H1 (cell line): Measurements from ENCODE around the gene RARB. TPM values are rescaled to one million over a fixed set of nuclear protein-coding genes. Genes with fewer than 3 reads are reported as not detected.

ENCODE experiments used
- CTCF ChIA-PET: fragments of 300-600 bp; sonication (Branson Sonifier 250); formaldehyde crosslinking; loops from one replicate; lab custom pipeline; 2021; ENCODE audit not compliant: partially characterized antibody; lab: Charles Lee
- POLR2A ChIA-PET: fragments of 300-600 bp; sonication (Branson Sonifier 250); formaldehyde crosslinking; loops from one replicate; lab custom pipeline; 2021; ENCODE audit warnings: inconsistent platforms; ENCODE audit not compliant: partially characterized antibody; lab: Charles Lee
- DNase-seq, 2 experiments: peaks; one replicate each; pipeline versions ENCODE4 v3.0.0 to v3.0.0-alpha.2; 2010 to 2022; ENCODE audit warnings: low spot score in 2 of 2, low read depth in 1 of 2, mixed read lengths in 1 of 2
- FAIRE-seq: peaks from 2 replicates; lab custom pipeline; 2011; peaks lifted over from hg19 to GRCh38; lab: Jason Lieb, UNC
- H2AFZ ChIP-seq: 2 replicates; pipeline ENCODE4 v1.8.1; 2012; ENCODE audit warnings: low read length, inconsistent platforms
- H2AK5ac ChIP-seq: 2 replicates; pipeline ENCODE4 v1.6.1; 2013; ENCODE audit warnings: low read depth, low read length
- H2BK120ac ChIP-seq: replicated peaks from 2 replicates; pipeline ENCODE3; 2013; ENCODE audit warnings: low read depth, low read length, inconsistent platforms
- H2BK12ac ChIP-seq: 2 replicates; pipeline ENCODE4 v1.6.1; 2013; ENCODE audit warnings: low read depth, low read length
- H2BK15ac ChIP-seq: 2 replicates; pipeline ENCODE4 v1.6.1; 2013; ENCODE audit warnings: low read length
- H2BK20ac ChIP-seq: 2 replicates; pipeline ENCODE4 v1.6.1; 2013; ENCODE audit warnings: low read length
- H2BK5ac ChIP-seq: 2 replicates; pipeline ENCODE4 v1.6.1; 2013; ENCODE audit warnings: low read depth, low read length
- H3K14ac ChIP-seq: 2 replicates; pipeline ENCODE4 v1.6.1; 2013; ENCODE audit warnings: inconsistent platforms; ENCODE audit not compliant: insufficient read length
- H3K18ac ChIP-seq: 2 replicates; pipeline ENCODE4 v1.6.1; 2013; ENCODE audit warnings: low read length; ENCODE audit errors: extremely low read depth
- H3K23ac ChIP-seq: 2 replicates; pipeline ENCODE4 v1.6.1; 2013; ENCODE audit warnings: inconsistent platforms; ENCODE audit not compliant: insufficient read length
- H3K23me2 ChIP-seq: 2 replicates; pipeline ENCODE4 v1.6.1; 2013; ENCODE audit warnings: low read depth, low read length
- H3K27ac ChIP-seq: 2 replicates; pipeline ENCODE4 v1.6.1; 2011; ENCODE audit warnings: low read depth, low read length, inconsistent platforms
- H3K27me3 ChIP-seq, 4 experiments: replicated peaks in 1 of 4; 1 replicate in 1 of 4; 2 replicates in 3 of 4; pipeline versions ENCODE4 v1.6.1 to v1.8.1; 2011 to 2013; ENCODE audit warnings: low read length in 3 of 4, mild to moderate bottlenecking in 3 of 4, inconsistent platforms in 2 of 4, mixed read lengths in 2 of 4, moderate library complexity in 1 of 4; ENCODE audit not compliant: control insufficient read depth in 3 of 4, insufficient read depth in 3 of 4; ENCODE audit errors: extremely low read depth in 1 of 4
- H3K36me3 ChIP-seq, 4 experiments: 2 replicates each; pipeline versions ENCODE4 v1.6.1 to v1.8.1; 2011 to 2013; ENCODE audit warnings: mild to moderate bottlenecking in 4 of 4, low read length in 3 of 4, moderate library complexity in 2 of 4, control low read depth in 1 of 4, inconsistent platforms in 1 of 4; ENCODE audit not compliant: insufficient read depth in 4 of 4, control insufficient read depth in 2 of 4
- H3K4ac ChIP-seq: replicated peaks from 2 replicates; pipeline ENCODE3; 2013; ENCODE audit warnings: low read length, low read depth, mixed read lengths, inconsistent platforms; ENCODE audit not compliant: insufficient read length
- H3K4me1 ChIP-seq, 4 experiments: replicated peaks in 1 of 4; 1 replicate in 1 of 4; 2 replicates in 3 of 4; pipeline versions ENCODE4 v1.6.1 to v1.8.1; 2011 to 2013; ENCODE audit warnings: low read length in 3 of 4, inconsistent platforms in 2 of 4, mixed read lengths in 1 of 4; ENCODE audit not compliant: insufficient read depth in 4 of 4, control insufficient read depth in 3 of 4
- H3K4me2 ChIP-seq, 2 experiments: 2 replicates each; pipeline versions ENCODE4 v1.6.1 to v1.8.1; 2011 to 2013; ENCODE audit warnings: low read depth in 2 of 2, low read length in 2 of 2, control low read depth in 1 of 2, inconsistent platforms in 1 of 2, mild to moderate bottlenecking in 1 of 2; ENCODE audit not compliant: insufficient read depth in 1 of 2
- H3K4me3 ChIP-seq, 4 experiments: fragments of 200-600, 300-600 bp in 1 of 4; sonication (generic), shearing (Covaris generic), sonication (Bioruptor Twin) in 1 of 4; 2 replicates each; pipeline versions ENCODE4 v1.5.1 to v1.8.1; 2011 to 2016; ENCODE audit warnings: low read length in 4 of 4, low read depth in 3 of 4, control low read depth in 2 of 4, inconsistent platforms in 2 of 4, mild to moderate bottlenecking in 2 of 4, mixed read lengths in 1 of 4, moderate library complexity in 1 of 4; ENCODE audit not compliant: insufficient read depth in 2 of 4; ENCODE audit errors: extremely low read depth in 1 of 4
- H3K56ac ChIP-seq: replicated peaks from 2 replicates; pipeline ENCODE3; 2013; ENCODE audit warnings: low read depth, mild to moderate bottlenecking, mixed read lengths, low read length, inconsistent platforms; ENCODE audit not compliant: insufficient read length
- H3K79me1 ChIP-seq: 2 replicates; pipeline ENCODE4 v1.6.1; 2013; ENCODE audit warnings: low read depth, low read length, control low read depth
- H3K79me2 ChIP-seq, 2 experiments: 2 replicates each; pipeline versions ENCODE4 v1.6.1 to v1.8.1; 2012 to 2013; ENCODE audit warnings: low read length in 2 of 2, mild to moderate bottlenecking in 2 of 2, inconsistent platforms in 1 of 2; ENCODE audit not compliant: insufficient read depth in 2 of 2, control insufficient read depth in 1 of 2
- H3K9ac ChIP-seq, 4 experiments: replicated peaks in 1 of 4; 1 replicate in 1 of 4; 2 replicates in 3 of 4; pipeline versions ENCODE4 v1.6.1 to v1.8.1; 2011 to 2013; ENCODE audit warnings: low read depth in 3 of 4, low read length in 3 of 4, control low read depth in 2 of 4, mild to moderate bottlenecking in 2 of 4, moderate library complexity in 2 of 4, inconsistent platforms in 1 of 4; ENCODE audit errors: extremely low read depth in 1 of 4
- H3K9me3 ChIP-seq, 2 experiments: 2 replicates each; pipeline versions ENCODE4 v1.6.1 to v1.8.1; 2012 to 2013; ENCODE audit warnings: mild to moderate bottlenecking in 2 of 2, moderate library complexity in 2 of 2, control low read depth in 1 of 2, inconsistent platforms in 1 of 2, low read depth in 1 of 2, low read length in 1 of 2, mixed read lengths in 1 of 2; ENCODE audit not compliant: insufficient read depth in 2 of 2
- H4K20me1 ChIP-seq, 2 experiments: replicated peaks in 1 of 2; 2 replicates each; pipeline versions ENCODE3 to v1.8.1; 2011 to 2013; ENCODE audit warnings: inconsistent platforms in 2 of 2, low read length in 2 of 2, mild to moderate bottlenecking in 1 of 2; ENCODE audit not compliant: insufficient read depth in 2 of 2, control insufficient read depth in 1 of 2
- H4K5ac ChIP-seq: 2 replicates; pipeline ENCODE4 v1.6.1; 2013; ENCODE audit warnings: low read length, low read depth, mixed read lengths, inconsistent platforms; ENCODE audit not compliant: insufficient read length
- H4K8ac ChIP-seq: 2 replicates; pipeline ENCODE4 v1.8.0; 2013; ENCODE audit warnings: mild to moderate bottlenecking, moderate library complexity, low read length, inconsistent platforms; ENCODE audit not compliant: insufficient read depth; ENCODE audit errors: extremely low read depth
- H4K91ac ChIP-seq: replicated peaks from 2 replicates; pipeline ENCODE3; 2013; ENCODE audit warnings: low read length, mixed read lengths, inconsistent platforms; ENCODE audit not compliant: insufficient read length
- BRCA1 ChIP-seq: IDR thresholded peaks from 2 replicates; pipeline ENCODE4 v1.6.1; 2012; ENCODE audit warnings: low read depth, low read length, improper control_type of control experiment
- CBX8 ChIP-seq: fragments of 300-800, 300-1000 bp; sonication (generic); IDR thresholded peaks from 2 replicates; pipeline ENCODE4 v1.7.1; 2016; ENCODE audit warnings: low read depth, low read length, borderline replicate concordance
- E2F6 ChIP-seq: IDR thresholded peaks from 2 replicates; pipeline ENCODE4 v1.6.1; 2012; ENCODE audit warnings: inconsistent platforms
- FOSL1 ChIP-seq: IDR thresholded peaks from 2 replicates; pipeline ENCODE4 v1.6.1; 2011; ENCODE audit warnings: mild to moderate bottlenecking, low read depth, low read length, moderate library complexity; ENCODE audit not compliant: insufficient read depth
- HDAC6 ChIP-seq: IDR thresholded peaks from one replicate; pipeline ENCODE4 v1.7.1; 2012; ENCODE audit warnings: low read depth, mild to moderate bottlenecking, inconsistent platforms, low read length, moderate library complexity
- KDM1A ChIP-seq: fragments of 200-600, 300-600 bp; sonication (generic); IDR thresholded peaks from 2 replicates; pipeline ENCODE4 v1.7.1; 2016; ENCODE audit warnings: mild to moderate bottlenecking, low read length, borderline replicate concordance
- MAFK ChIP-seq: IDR thresholded peaks from 2 replicates; pipeline ENCODE4 v1.6.1; 2012; ENCODE audit warnings: low read depth, mild to moderate bottlenecking, improper control_type of control experiment, low read length
- POLR2A ChIP-seq, 2 experiments: IDR thresholded peaks; 1 replicate in 1 of 2; 2 replicates in 1 of 2; pipeline ENCODE4 v1.6.1; 2011; ENCODE audit warnings: low read depth in 2 of 2, low read length in 2 of 2, mild to moderate bottlenecking in 2 of 2; ENCODE audit errors: control extremely low read depth in 1 of 2
- POLR2AphosphoS5 ChIP-seq: IDR thresholded peaks from 2 replicates; pipeline ENCODE4 v1.6.1; 2011; ENCODE audit warnings: low read depth, low read length
- RAD21 ChIP-seq, 2 experiments: IDR thresholded peaks in 1 of 2; conservative IDR thresholded peaks in 1 of 2; 2 replicates each; pipeline ENCODE4 v1.6.1; 2011; ENCODE audit warnings: low read depth in 2 of 2, low read length in 2 of 2, improper control_type of control experiment in 1 of 2, inconsistent platforms in 1 of 2, mild to moderate bottlenecking in 1 of 2, moderate library complexity in 1 of 2
- SP4 ChIP-seq: IDR thresholded peaks from 2 replicates; pipeline ENCODE4 v1.6.1; 2012; ENCODE audit warnings: low read length, inconsistent platforms
- USF2 ChIP-seq: IDR thresholded peaks from 2 replicates; pipeline ENCODE4 v1.6.1; 2011; ENCODE audit warnings: low read length, improper control_type of control experiment
- ZNF274 ChIP-seq: IDR thresholded peaks from 2 replicates; pipeline ENCODE4 v1.7.0; 2012; ENCODE audit warnings: low read length, borderline replicate concordance; ENCODE audit errors: extremely low read depth
- WGBS, 2 experiments: shearing (Covaris generic) in 1 of 2; methylation state at CpG; one replicate each; pipeline versions ENCODE4 v1.1.6 to v1.1.7; 2013 to 2015; ENCODE audit warnings: low lambda C conversion rate in 2 of 2, mixed read lengths in 2 of 2, inconsistent platforms in 1 of 2, low coverage in 1 of 2, missing lambda C conversion rate in 1 of 2; ENCODE audit not compliant: insufficient replicate concordance in 2 of 2, insufficient coverage in 1 of 2, insufficient read length in 1 of 2; ENCODE audit errors: extremely low coverage in 1 of 2, missing lambda C conversion rate in 1 of 2; 5-methylcytosine and 5-hydroxymethylcytosine counted together
- polyA plus RNA-seq, 7 experiments: library from polyadenylated mRNA; depleted of rRNA in 3 of 7; stranded (reverse) in 5 of 7; unstranded in 2 of 7; fragments of >200 nt in 5 of 7; fragments of 200-250 nt in 2 of 7; gene quantifications; 1 replicate in 5 of 7; 2 replicates in 1 of 7; 4 replicates in 1 of 7; pipeline versions ENCODE4 v1.2.1 to v1.2.3, GENCODE V29; 2011 to 2013; ENCODE audit warnings: missing spikeins in 2 of 7, mixed read lengths in 2 of 7
- total RNA-seq: library from RNA; stranded (reverse); fragmentation: NEBNext Ultra II Directional; extraction: Animal tissue kit (Norgen Biotek cat#: 25700); gene quantifications from 2 replicates; pipeline ENCODE4 v1.2.1, GENCODE V29; 2021

Gene RARB
- total and polyA plus RNA-seq, 2 of the 8 experiments (the other 6 are each of a cell fraction or from before 2014, with no cell fraction given), result 0.15 to 0.22 TPM

GRCh38 chr3:25510797-25511196 lies 82.7 kb downstream of the RARB start:
- Histone ChIP-seq H3K9ac (no peak overlapping the region), H3K4ac (no peak overlapping the region), H2BK120ac (no peak overlapping the region), H4K5ac (no peak overlapping the region), H3K27ac (no peak overlapping the region), H3K4me1 (peaks cover 0 to 4% (median 2%) of the 10 kb centered on the region in 4 experiments; a peak in 2 of 7 replicates), H3K9me3 (no peaks in the 10 kb centered on the region), H3K4me2 (no peak overlapping the region), H3K4me3 (no peak overlapping the region), H4K91ac (no peak overlapping the region), H3K27me3 (no peaks in the 10 kb centered on the region), H3K36me3 (no peaks in the 10 kb centered on the region), H2AFZ (no peak overlapping the region), H4K20me1 (no peaks in the 10 kb centered on the region), H2AK5ac (no peak overlapping the region), H2BK20ac (no peak overlapping the region), H3K14ac (no peak overlapping the region), H2BK15ac (no peak overlapping the region), H2BK5ac (no peak overlapping the region), H3K79me2 (no peaks in the 10 kb centered on the region), H3K56ac (no peak overlapping the region), H3K23me2 (no peaks in the 10 kb centered on the region), H4K8ac (no peak overlapping the region), H2BK12ac (no peak overlapping the region), H3K79me1 (no peaks in the 10 kb centered on the region), H3K23ac (no peak overlapping the region), H3K18ac (no peak overlapping the region)
- no peak for DNase-seq
- ChIA-PET POLR2A (no interaction called here), CTCF (interaction anchor here (1.7 kb wide), 1 partner anchor 10 kb away, joined by 5 read pairs; no protein-coding TSS in a partner anchor)
- WGBS, 2 experiments, result 73% methylated on average over 1 of the region's 2 CpGs; no CpG with 5 or more reads in 1 of the 2 experiments
- no peak for FAIRE-seq
- TF ChIP-seq ZNF274 (no peak), POLR2A (IDR thresholded peaks at IDR 0.05; ENCODE audit: control extremely low read depth in 1 of 2, low read depth in 2 of 2, low read length in 2 of 2) (no peak), HDAC6 (no peak), USF2 (no peak), FOSL1 (no peak), MAFK (no peak), CBX8 (no peak), SP4 (no peak), KDM1A (no peak), POLR2AphosphoS5 (no peak), RAD21 (IDR thresholded peaks at IDR 0.05 in 1 of 2, conservative IDR thresholded peaks at IDR 0.05 in 1 of 2; ENCODE audit: low read depth in 2 of 2, low read length in 2 of 2) (no peak), E2F6 (no peak), BRCA1 (no peak)
